NCI-H526 treated with DMSO at 0.1 percent for 48 hours (cell line): ENCODE results near the gene BANP.

ENCODE experiments used
- DNase-seq: peaks from one replicate; lab custom pipeline; 2025; lab: John Stamatoyannopoulos, UW

Gene BANP

GRCh38 chr16:87951552-87952538 is 611 bp downstream of the BANP start:
- no peak for DNase-seq

DNA sequence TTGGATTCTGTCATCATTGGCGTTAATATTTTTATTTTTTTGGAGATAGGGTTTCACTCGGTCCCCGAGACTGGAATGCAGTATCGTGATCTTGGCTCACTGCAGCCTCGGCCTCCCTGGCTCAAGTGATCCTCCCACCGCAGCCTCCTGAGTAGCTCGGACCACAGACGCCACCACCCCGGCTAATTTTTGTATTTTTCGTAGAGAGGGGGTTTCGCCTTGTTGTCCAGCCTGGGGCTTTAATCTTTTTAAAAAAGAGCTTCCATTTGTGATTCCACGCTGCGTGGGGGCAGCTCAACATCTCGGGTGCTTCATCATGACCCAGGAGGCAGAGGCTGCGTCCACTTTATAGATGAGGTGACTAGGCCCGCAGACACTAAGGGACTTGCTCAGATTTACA is 1.5 kb downstream of the BANP start:
- DNase-seq = no peak

GRCh38 chr16:87953308-87954215 is 2.3 kb downstream of the BANP start:
- DNase-seq = no peak

- DNase-seq = no peak
Observed at GRCh38 chr16:87954361-87954760, 3.1 kb downstream of the BANP start.

- no peak for DNase-seq
Observed at GRCh38 chr16:87954826-87955225, 3.6 kb downstream of the BANP start.

- DNase-seq = no peak
Observed at GRCh38 chr16:87955302-87956097, 4.3 kb downstream of the BANP start.

- DNase-seq = no peak
Observed at GRCh38 chr16:87956098-87956364, 4.8 kb downstream of the BANP start.

- DNase-seq = no peak
Observed at GRCh38 chr16:87956365-87957231, 5.4 kb downstream of the BANP start.

- DNase-seq = no peak
Observed at GRCh38 chr16:87957296-87958094, 6.3 kb downstream of the BANP start.

GRCh38 chr16:87958632-87959031 is 7.4 kb downstream of the BANP start:
- no peak for DNase-seq

DNA sequence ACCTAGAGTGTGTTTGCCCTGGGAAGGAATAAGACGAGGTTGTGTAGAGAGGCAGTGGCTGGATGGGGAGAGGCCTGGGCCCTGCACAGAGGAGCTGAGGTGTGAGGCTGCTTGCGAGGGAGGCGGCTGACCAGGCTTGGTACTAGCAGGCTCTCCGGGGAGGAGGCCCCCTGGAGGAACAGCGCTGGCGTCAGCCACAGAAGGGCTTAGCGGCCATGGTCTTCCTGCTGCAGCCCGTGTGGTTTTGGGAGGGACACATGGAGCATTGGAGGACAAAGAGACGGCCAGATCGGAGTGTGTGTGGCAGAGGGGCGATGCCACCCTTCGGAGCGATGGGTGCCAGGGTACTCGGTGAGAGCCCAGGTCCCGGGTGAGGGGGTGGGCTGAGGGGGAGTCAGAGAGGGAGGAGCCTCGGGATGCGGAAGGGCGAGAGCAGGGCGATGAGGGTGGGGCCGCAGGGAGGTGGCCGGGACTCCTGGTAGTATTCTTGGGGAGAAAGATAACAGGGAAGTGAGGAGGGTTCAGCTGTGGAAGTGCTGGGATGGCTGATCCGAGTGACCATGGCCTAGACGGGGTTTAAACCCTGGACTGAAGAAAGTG is 8.3 kb downstream of the BANP start:
- no peak for DNase-seq

DNA sequence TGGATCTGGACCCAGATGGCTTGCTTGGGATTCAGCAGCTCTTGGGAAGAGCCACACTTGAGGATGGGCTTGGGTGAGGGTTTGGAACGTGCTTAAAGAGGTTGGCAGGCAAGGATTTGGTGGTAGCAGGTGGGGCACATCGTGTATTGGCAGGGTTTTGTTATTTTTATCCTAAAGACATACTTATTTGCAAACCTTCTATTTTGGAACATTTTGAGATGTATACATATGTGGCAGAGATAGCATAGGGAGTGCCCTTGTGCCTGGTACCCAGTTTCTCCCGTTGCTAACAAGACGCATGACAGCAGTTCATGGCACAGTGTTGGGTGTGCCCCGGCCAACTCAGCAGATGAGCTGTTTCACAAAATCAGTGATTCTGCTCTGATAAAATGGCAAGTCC is 9.1 kb downstream of the BANP start:
- no peak for DNase-seq

GRCh38 chr16:87960852-87961251 is 9.6 kb downstream of the BANP start:
- DNase-seq = no peak

GRCh38 chr16:87961623-87962022 is 10.4 kb downstream of the BANP start:
- DNase-seq = no peak

DNA sequence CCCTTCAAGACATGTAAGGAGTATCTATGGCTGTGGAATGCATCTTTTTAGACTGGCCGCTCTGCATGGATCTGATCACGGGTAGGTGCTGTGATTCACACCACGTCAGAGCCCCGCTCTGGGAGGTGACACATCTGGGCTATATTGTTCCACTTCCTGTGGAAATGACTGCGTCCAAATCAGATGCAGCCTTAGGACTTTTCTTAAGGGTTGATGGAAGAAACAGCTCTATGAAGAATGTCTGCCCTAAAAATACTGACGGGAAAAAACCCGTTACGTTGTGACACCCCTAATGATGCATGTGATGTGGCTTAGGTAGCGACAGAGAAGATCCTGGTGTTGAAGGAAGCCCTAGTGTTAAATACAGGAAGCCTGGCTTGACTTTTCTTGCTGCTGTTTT is 12.2 kb downstream of the BANP start:
- no peak for DNase-seq

DNA sequence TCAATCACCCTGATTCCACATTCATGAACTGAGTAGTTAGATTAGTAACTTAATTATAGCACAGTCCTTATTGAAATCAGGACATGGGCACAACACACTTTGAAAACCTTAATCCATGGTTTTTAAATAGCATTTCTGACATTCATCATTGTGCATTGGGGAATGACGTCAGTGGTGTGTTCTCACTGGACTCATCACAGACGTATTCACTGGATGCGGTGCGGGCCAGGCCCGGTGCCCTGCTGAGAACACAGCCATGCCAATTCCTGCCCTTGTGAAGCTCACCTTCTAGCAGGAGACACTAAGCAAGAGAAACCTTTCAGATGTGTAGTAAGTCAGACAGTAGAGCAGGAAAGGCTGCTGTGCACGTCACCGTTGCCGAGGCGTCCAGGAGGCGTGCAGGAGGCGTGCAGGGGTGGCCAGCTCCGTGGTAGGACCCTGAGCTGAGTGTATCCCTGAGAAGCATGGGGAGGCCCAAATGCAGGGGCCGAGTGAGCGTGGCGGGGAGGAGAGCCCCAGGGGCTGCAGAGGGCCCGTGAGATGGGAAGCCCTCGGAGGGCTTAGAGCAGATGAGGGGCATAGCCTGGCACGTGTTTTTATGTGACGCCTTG is 12.9 kb downstream of the BANP start:
- DNase-seq = no peak

DNA sequence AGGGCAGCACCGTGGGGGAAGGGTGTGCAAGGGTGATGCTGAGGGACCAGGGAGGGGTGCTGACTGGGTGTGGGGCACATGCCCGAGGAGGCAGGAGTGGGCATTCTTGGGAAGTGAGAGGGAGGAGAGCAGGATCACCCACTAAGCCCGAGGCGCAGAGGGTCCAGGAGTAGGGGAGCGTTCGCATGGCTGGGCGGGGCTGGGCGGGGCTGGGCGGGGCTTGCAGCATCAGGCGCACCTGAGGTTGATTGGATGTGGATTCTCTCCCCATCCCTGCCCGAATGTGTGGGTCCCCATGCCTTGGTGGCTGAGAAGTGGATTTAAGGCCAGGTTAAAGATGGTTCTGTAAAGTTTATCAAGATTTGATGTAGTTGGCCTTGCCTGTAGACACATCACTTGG is 14.2 kb downstream of the BANP start:
- DNase-seq = no peak

GRCh38 chr16:87966064-87966645 is 14.9 kb downstream of the BANP start:
- DNase-seq = no peak

DNA sequence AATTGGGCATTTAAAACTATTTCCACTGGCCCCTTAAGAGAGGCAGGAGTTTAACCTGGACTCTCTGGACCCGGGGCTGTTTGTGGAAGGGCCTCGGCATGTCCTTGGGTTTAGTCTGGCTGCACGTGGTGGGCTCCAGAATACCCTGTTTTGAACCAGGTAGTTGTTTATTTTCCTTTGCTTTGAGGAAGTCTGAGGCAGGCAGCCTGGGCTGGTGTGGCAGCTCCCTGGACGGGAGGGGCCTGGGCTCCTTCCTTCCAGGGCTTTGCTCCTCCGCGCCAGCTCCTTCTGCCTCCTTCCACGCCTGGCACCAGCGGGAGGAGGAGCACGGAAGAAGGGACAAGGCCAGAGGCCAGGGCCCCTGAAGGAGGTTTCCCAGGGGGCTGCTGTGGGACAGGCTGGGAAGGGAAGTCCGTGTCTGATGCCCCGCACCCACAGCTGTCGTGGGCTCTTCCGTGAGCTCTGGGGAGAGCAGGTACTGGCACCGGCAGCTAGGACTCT is 15.5 kb downstream of the BANP start:
- no peak for DNase-seq
